Breast epithelium (tissue), 3 donors: ENCODE results near the gene CNIH1.

Experiments
- CTCF ChIP-seq, 3 donors: fragments of 450-650 bp; IDR thresholded peaks; one replicate each; pipeline ENCODE4 v1.5.1; 2016 to 2017; ENCODE audit warnings: antibody characterized with exemption in 3 of 3, mild to moderate bottlenecking in 3 of 3, moderate library complexity in 3 of 3
- POLR2AphosphoS5 ChIP-seq, 3 donors: sonication (generic); formaldehyde crosslinking; IDR thresholded peaks; one replicate each; pipeline ENCODE4 v1.6.1; 2017; ENCODE audit warnings: antibody characterized with exemption in 3 of 3

GRCh38 chr14:54446161-54446693, 5.1 kb upstream of the CNIH1 start:
- TF ChIP-seq CTCF (IDR thresholded peaks at IDR 0.05) (no peak), POLR2AphosphoS5 (IDR thresholded peaks at IDR 0.05) (no peak)
